ENCODE data around the gene PRSS36. TPM values are rescaled to one million over a fixed set of nuclear protein-coding genes. Genes with fewer than 3 reads are reported as not detected.
"Not testable (repeated sequence)": the region's sequence is repeated elsewhere in the genome, so short reads cannot be mapped to it uniquely, and the experiment has no call there.

The PRSS36 gene
- polyA plus RNA-seq, 1 donor = 2.0 TPM

DNA sequence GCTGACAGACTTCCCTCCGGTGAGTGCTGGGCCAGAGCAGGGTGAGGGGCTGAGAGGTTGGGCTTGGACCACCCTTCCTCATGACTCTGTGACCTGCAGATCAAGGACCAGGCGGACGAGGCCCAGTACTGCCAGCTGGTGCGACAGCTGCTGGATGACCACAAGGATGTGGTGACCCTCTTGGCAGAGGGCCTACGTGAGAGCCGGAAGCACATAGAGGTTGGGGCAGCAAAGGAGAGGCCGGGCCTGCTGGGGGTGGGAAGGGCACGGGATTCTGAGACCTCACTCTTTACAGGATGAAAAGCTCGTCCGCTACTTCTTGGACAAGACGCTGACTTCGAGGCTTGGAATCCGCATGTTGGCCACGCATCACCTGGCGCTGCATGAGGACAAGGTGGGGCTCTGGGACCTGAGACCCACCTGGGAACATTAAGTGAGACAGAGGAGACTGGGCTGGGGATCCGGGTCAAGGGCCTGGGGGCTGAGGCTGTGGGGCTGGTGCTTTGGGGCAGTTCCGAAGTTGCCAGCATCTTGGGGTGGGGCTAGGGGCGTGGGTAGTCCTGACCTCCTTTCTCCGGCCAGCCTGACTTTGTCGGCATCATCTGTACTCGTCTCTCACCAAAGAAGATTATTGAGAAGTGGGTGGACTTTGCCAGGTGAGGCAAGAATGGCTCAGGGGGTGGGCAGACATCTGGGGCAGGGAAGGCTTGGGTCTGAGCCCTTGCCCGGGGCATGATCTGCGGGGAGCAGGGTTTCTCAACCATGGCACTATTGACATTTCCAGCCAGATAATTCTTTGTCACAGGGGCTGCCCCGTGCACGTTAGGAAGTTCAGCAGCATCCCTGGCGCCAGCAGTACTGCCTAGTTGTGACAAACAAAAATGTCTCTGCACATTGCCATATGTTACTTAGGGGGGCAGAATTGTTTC, 39.5 kb downstream of the PRSS36 start:
- Histone ChIP-seq H3K27ac (ENCODE audit: low read length) (no peak overlapping the region), H3K9me3 (ENCODE audit: control insufficient read depth, low read depth, low read length) (no peaks in the 10 kb centered on the region), H3K4me1 (ENCODE audit: control insufficient read depth, insufficient read depth, low read length) (peaks cover 15% of the 10 kb centered on the region), H3K4me3 (ENCODE audit: low read length) (no peak overlapping the region), H3K27me3 (ENCODE audit: control insufficient read depth, insufficient read depth, low read length) (no peaks in the 10 kb centered on the region), H3K36me3 (ENCODE audit: control insufficient read depth, insufficient read depth, low read length) (peaks cover 33% of the 10 kb centered on the region)
- no CpG with 5 or more reads among the region's 26 CpGs for WGBS (ENCODE audit: insufficient coverage, low lambda C conversion rate)
- DNase-seq = no peak

DNA sequence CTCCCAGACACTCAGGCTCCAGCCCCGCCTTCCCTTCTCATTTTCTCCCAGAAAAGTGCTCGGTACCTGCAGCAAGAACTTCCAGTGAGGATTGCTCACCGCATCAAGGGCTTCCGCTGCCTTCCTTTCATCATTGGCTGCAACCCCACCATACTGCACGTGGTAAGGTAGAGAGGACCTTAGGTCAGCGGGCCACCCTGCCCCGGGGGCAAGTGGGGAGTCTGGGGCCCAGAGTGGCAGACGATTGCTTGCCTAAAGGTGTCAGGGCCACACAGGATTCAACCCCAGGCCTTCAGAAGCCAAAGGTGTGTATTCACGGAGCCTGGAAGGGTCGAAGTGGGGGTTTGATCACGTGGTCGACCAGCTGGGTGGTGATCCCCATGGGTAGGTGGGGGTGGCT, 40.2 kb downstream of the PRSS36 start:
- Histone ChIP-seq H3K27ac (ENCODE audit: low read length) (no peak overlapping the region), H3K27me3 (ENCODE audit: control insufficient read depth, insufficient read depth, low read length) (no peaks in the 10 kb centered on the region), H3K4me3 (ENCODE audit: low read length) (no peak overlapping the region), H3K4me1 (ENCODE audit: control insufficient read depth, insufficient read depth, low read length) (peaks cover 15% of the 10 kb centered on the region), H3K36me3 (ENCODE audit: control insufficient read depth, insufficient read depth, low read length) (peaks cover 33% of the 10 kb centered on the region), H3K9me3 (ENCODE audit: control insufficient read depth, low read depth, low read length) (no peaks in the 10 kb centered on the region)
- WGBS (ENCODE audit: insufficient coverage, low lambda C conversion rate) = no CpG with 5 or more reads among the region's 12 CpGs
- DNase-seq = no peak

DNA sequence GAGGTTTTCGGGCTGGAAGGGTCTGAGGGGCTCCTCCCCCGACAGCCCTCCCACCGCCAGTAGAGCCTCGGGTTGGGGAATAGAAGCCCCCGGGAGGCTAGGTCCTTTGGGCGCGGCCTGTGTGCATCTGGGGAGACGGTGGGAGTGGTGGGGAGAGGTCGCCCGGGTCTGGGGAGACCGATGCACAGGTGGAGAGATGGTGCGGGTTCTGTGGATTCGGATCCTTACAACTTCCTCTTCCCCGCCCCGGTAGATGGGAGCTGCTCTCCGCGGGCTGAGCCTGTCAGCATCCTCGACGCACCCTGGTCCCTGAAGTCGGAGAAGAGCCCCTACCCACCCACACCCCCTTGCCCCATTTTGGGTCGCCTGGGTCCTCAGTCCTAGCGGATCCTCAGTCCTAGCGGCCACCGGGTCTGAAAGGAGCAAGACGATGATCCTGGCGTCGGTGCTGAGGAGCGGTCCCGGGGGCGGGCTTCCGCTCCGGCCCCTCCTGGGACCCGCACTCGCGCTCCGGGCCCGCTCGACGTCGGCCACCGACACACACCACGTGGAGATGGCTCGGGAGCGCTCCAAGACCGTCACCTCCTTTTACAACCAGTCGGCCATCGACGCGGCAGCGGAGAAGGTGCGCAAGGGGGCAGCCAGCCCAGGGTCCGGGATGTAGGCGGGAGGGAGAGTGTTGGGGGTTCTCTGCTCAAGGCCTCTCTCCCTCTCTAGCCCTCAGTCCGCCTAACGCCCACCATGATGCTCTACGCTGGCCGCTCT, 40.9 kb downstream of the PRSS36 start:
- H3K27me3 ChIP-seq (ENCODE audit: control insufficient read depth, insufficient read depth, low read length) = no peaks in the 10 kb centered on the region
- peaks cover 33% of the 10 kb centered on the region for H3K36me3 ChIP-seq (ENCODE audit: control insufficient read depth, insufficient read depth, low read length)
- H3K4me3 ChIP-seq (ENCODE audit: low read length) = peak overlapping the region; percentile 63
- H3K9me3 ChIP-seq (ENCODE audit: control insufficient read depth, low read depth, low read length) = no peaks in the 10 kb centered on the region
- DNase-seq = no peak
- H3K4me1 ChIP-seq (ENCODE audit: control insufficient read depth, insufficient read depth, low read length) = peaks cover 14% of the 10 kb centered on the region
- no peak overlapping the region for H3K27ac ChIP-seq (ENCODE audit: low read length)
- no CpG with 5 or more reads among the region's 57 CpGs for WGBS (ENCODE audit: insufficient coverage, low lambda C conversion rate)

DNA sequence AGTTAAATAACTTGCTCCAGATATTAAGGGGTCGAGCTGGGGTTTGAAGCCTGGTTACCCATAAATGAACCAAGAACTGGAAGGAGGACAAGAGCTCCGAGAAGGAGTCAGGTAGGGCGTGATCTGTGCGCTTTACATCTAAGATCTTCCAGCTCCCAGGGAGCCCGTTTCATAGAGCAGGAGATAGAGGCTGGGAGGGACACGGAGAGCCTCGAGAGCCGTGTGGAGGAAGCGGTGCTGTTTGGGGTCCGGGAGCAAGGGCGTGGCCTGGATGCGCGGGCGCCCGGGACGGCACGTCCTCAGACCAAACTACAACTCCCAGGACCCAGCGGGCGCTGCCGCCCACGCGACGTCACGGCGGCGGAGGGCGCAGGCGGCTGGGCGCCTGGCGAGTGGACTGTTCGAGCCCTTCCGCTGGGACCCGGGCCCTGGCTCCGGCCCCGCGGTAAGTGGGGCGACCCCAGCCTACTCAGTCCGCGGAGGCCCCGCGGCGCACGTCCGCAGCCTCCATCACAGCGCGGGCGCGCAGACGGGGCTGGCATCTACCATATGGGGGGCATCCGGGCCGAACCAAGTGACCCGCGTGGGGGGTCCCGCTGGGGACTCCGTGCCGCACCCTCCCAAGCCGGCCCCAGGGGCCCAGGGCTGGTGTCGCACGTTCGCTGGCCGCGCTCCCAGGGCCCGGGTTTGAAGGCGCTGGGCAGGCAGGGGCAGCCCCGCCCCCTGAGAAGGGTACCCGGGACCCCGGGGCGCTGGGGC, 41.7 kb downstream of the PRSS36 start, which contains the start of gene BCKDK:
Gene BCKDK, plus strand, starts transcription at position 352 of the 759 bp plus-strand sequence. CDS start 838 bp downstream, outside the sequence.
- Histone ChIP-seq H3K36me3 (ENCODE audit: control insufficient read depth, insufficient read depth, low read length) (peaks cover 33% of the 10 kb centered on the region), H3K9me3 (ENCODE audit: control insufficient read depth, low read depth, low read length) (peaks cover 3% of the 10 kb centered on the region), H3K4me3 (ENCODE audit: low read length) (peak within 1 kb of the TSS; percentile 63), H3K27ac (ENCODE audit: low read length) (no peak within 1 kb of the TSS), H3K4me1 (ENCODE audit: control insufficient read depth, insufficient read depth, low read length) (peaks cover 11% of the 10 kb centered on the region), H3K27me3 (ENCODE audit: control insufficient read depth, insufficient read depth, low read length) (no peaks in the 10 kb centered on the region)
- WGBS (ENCODE audit: insufficient coverage, low lambda C conversion rate) = no CpG with 5 or more reads among the region's 68 CpGs
- peak; percentile 58 to 70 for DNase-seq

DNA sequence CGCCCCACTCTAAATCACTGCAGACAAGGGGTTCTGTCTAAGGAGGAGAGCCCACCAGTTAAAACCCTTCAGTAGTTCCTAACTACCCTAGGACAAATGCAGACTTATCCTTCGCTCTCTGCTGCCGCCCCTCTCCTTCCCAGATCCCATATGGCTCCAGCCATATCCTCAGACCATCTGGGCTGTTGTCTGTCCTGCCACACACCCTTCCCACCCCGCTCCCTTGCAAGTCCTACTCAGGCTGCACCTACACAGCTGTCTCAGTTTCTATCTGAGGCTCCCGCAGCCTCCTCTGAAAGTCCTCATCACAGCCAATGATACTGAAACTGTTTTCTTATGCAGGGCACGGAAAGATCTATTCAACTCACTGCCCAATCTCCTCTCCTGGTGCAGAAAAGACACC, 42.4 kb downstream of the PRSS36 start:
- no peak overlapping the region for H3K4me3 ChIP-seq (ENCODE audit: low read length)
- H3K27ac ChIP-seq (ENCODE audit: low read length) = no peak overlapping the region

DNA sequence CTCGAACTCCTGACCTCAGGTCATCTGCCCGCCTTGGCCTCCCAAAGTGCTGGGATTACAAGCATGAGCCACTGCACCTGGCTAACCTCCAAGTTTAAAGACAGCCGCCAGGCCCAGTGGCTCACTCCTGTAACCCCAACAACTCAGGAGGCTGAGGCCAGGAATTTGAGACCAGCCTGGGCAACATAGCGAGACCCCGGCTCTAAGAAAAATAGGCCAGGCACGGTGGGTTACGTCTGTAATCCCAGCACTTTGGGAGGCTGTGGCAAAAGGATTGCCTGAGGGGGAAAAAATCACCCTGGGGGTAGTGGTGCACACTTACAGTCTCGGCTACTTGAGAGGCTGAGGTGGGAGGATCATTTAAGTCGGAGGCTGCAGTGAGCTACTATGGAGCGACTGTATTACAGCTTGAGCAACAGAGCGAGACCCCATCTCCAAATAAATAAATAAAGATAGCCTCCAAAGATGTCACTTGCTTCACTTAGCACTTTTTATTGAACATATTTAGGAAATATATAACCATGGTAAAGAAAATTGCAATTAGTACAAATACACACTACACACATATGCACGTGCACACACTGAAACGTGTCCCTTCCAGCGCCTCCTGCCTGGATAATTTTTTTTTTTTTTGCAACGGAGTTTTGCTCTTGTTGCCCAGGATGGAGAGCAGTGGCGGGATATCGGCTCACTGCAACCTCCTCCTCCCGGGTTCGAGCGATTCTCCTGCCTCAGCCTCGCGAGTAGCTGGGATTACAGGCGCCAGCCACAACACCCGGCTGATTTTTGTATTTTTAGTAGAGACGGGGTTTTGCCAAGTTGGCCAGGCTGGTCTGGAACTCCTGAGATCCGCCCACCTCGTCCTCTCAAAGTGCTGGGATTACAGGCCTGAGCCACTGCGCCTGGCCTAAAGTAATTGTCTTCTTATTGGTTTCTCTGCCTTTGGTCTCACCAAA, 43.1 kb downstream of the PRSS36 start:
- no peaks in the 10 kb centered on the region for H3K27me3 ChIP-seq (ENCODE audit: control insufficient read depth, insufficient read depth, low read length)
- no peak overlapping the region for H3K4me3 ChIP-seq (ENCODE audit: low read length)
- H3K4me1 ChIP-seq (ENCODE audit: control insufficient read depth, insufficient read depth, low read length) = peaks cover 11% of the 10 kb centered on the region
- H3K9me3 ChIP-seq (ENCODE audit: control insufficient read depth, low read depth, low read length) = peaks cover 3% of the 10 kb centered on the region
- H3K27ac ChIP-seq (ENCODE audit: low read length) = no peak overlapping the region
- H3K36me3 ChIP-seq (ENCODE audit: control insufficient read depth, insufficient read depth, low read length) = peaks cover 22% of the 10 kb centered on the region
- no peak for DNase-seq
- 83% methylated on average over 1 of the region's 28 CpGs for WGBS (ENCODE audit: insufficient coverage, low lambda C conversion rate)

More for the DNA sequence above, 42.4 kb downstream of the PRSS36 start:
- peaks cover 11% of the 10 kb centered on the region for H3K4me1 ChIP-seq (ENCODE audit: control insufficient read depth, insufficient read depth, low read length)
- peaks cover 29% of the 10 kb centered on the region for H3K36me3 ChIP-seq (ENCODE audit: control insufficient read depth, insufficient read depth, low read length)
- DNase-seq = no peak
- no CpG with 5 or more reads among the region's 6 CpGs for WGBS (ENCODE audit: insufficient coverage, low lambda C conversion rate)
- H3K27me3 ChIP-seq (ENCODE audit: control insufficient read depth, insufficient read depth, low read length) = no peaks in the 10 kb centered on the region
- H3K9me3 ChIP-seq (ENCODE audit: control insufficient read depth, low read depth, low read length) = peaks cover 3% of the 10 kb centered on the region

DNA sequence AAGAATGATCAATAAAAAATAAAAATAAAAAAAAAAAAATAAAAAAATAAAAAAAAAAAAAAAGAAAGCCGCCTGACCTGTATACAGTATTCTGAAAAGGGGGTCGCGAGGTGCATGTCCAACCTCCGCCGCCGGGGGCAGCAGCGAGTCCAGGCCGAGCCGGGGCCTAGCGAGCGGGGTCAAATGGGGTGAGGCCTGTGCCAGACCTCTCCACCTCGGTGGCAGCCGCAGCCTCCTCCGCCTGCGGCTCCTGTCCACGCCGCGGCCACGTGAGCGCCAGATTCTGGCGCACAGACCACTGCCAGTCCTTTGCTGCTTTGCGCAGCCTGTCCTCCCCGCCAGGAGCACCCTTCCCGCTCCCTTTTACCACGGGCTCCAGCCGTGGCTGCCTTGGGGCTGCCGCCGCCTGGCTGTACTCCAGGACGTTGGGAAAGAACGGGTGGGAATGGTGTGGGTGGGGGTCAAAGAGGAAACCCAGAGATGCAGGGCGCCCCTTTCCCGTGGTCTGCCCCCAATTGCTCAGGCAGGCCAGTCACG, 44.1 kb downstream of the PRSS36 start:
- DNase-seq = peak in 1 of 2 donors; percentile 69
- peaks cover 11% of the 10 kb centered on the region for H3K4me1 ChIP-seq (ENCODE audit: control insufficient read depth, insufficient read depth, low read length)
- H3K27ac ChIP-seq (ENCODE audit: low read length) = no peak overlapping the region
- H3K27me3 ChIP-seq (ENCODE audit: control insufficient read depth, insufficient read depth, low read length) = no peaks in the 10 kb centered on the region
- WGBS (ENCODE audit: insufficient coverage, low lambda C conversion rate) = 90% methylated on average over 3 of the region's 33 CpGs
- peaks cover 12% of the 10 kb centered on the region for H3K36me3 ChIP-seq (ENCODE audit: control insufficient read depth, insufficient read depth, low read length)
- peaks cover 3% of the 10 kb centered on the region for H3K9me3 ChIP-seq (ENCODE audit: control insufficient read depth, low read depth, low read length)
- H3K4me3 ChIP-seq (ENCODE audit: low read length) = no peak overlapping the region

DNA sequence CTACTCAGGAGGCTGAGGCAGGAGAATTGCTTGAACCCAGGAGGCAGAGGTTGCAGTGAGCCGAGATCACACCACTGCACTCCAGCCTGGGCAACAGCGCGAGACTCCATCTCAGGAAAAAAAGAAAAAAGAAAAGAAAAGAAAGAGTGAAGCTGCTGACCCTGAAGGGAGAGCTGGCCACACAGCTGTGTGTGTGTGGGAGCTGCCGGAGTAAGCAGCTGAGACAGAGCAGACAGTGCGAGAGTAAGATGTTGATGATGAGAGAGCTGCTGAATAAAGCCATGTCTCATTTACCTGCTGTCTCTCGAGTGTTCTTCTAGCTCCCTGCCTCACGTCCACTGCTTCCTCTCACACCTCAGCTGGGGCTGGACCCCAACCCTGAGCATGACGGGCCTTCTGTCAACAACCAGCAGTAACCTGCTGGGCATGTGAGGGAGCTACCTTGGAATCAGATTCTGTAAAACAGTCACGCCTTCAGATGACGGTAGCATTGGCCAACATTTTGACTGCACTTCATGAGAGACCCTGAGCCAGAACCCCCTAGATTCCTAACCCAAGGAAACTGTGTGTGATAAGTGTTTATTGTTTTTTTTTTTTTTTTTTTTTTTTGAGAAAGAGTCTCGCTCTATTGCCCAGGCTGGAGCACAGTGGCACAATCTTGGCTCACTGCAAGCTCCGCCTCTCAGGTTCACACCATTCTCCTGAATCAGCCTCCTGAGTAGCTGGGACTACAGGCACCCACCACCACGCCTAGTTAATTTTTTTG, 48.8 kb downstream of the PRSS36 start:
- H3K4me3 ChIP-seq (ENCODE audit: low read length) = not testable (repeated sequence)
- WGBS (ENCODE audit: insufficient coverage, low lambda C conversion rate) = 72% methylated on average over 2 of the region's 13 CpGs

More for the DNA sequence above, 48.8 kb downstream of the PRSS36 start:
- not testable (repeated sequence) for H3K4me1 ChIP-seq (ENCODE audit: control insufficient read depth, insufficient read depth, low read length); H3K27ac ChIP-seq (ENCODE audit: low read length); H3K36me3 ChIP-seq (ENCODE audit: control insufficient read depth, insufficient read depth, low read length); H3K9me3 ChIP-seq (ENCODE audit: control insufficient read depth, low read depth, low read length); H3K27me3 ChIP-seq (ENCODE audit: control insufficient read depth, insufficient read depth, low read length); DNase-seq

Data from large intestine (tissue), 3 donors.